ENCODE data around the gene ANKRD13B.

DNA sequence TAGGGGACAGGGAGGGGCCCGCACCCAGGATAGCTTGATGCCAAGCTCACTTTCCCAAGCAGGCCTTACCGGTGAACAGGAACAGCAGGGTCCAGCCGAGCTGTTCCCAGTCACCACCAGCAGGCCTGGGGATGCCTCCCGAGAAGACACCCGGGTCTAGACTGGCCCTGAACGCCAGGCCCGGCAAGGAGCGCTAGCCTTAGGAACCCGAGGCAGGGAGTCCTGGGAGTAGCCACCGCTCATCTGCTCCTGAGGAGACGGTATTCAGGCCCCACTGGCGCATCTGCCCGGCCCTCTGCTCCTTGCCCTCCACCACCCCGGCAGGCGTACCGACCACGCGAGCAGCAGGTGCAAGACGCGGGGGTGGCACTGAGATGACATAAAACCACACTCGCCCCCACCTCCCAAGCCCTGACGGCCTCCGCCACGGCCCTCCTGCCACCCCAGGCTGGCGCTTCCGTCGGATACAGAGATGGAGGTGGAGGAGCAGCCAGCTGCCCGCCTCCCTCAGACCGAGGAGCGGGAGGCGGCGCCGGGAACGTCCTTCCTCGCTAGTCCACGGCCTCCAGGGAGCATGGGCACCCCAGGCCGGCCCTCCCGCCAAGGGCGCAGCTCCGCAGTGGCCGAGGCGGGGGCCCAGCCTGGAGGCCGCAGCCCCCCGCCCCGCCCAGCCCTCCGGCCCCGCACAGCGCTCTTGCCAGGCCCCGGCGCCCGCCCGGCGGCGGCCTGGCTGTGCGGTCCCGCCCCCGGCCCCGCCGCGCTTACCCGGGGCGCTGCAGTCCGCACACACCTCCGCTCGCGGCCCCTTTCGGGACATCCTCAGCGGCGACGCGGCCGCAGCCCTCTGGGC, 4.1 kb upstream of the ANKRD13B start:
- TF ChIP-seq, protein P1, sequence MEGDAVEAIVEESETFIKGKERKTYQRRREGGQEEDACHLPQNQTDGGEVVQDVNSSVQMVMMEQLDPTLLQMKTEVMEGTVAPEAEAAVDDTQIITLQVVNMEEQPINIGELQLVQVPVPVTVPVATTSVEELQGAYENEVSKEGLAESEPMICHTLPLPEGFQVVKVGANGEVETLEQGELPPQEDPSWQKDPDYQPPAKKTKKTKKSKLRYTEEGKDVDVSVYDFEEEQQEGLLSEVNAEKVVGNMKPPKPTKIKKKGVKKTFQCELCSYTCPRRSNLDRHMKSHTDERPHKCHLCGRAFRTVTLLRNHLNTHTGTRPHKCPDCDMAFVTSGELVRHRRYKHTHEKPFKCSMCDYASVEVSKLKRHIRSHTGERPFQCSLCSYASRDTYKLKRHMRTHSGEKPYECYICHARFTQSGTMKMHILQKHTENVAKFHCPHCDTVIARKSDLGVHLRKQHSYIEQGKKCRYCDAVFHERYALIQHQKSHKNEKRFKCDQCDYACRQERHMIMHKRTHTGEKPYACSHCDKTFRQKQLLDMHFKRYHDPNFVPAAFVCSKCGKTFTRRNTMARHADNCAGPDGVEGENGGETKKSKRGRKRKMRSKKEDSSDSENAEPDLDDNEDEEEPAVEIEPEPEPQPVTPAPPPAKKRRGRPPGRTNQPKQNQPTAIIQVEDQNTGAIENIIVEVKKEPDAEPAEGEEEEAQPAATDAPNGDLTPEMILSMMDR (IDR thresholded peaks at IDR 0.05): no peak
- no peak for TF ChIP-seq POLR2A (IDR thresholded peaks at IDR 0.05)
